LNCAP (cell line): ENCODE measurements around the gene PKLR.
A peak's percentile ranks its signal among the peaks of the same experiment; 100 is the strongest.

Experiments
- CTCF ChIP-seq: fragments of 450-650 bp; IDR thresholded peaks from 2 replicates; pipeline ENCODE4 v1.5.1; 2017; ENCODE audit warnings: mild to moderate bottlenecking

The PKLR gene

GRCh38 chr1:155255243-155256007 is 45.8 kb downstream of the PKLR start, which contains the start of gene ENTREP3:
TSS of gene ENTREP3 (minus strand) at chr1:155255483. CDS start at chr1:155254877, 606 bp downstream.
- no peak for TF ChIP-seq CTCF

GRCh38 chr1:155254714-155255242 is 46.5 kb downstream of the PKLR start:
- no peak for TF ChIP-seq CTCF

GRCh38 chr1:155254228-155254713 is 47.0 kb downstream of the PKLR start:
- TF ChIP-seq CTCF, result no peak

GRCh38 chr1:155253797-155254196 is 47.4 kb downstream of the PKLR start:
- no peak for TF ChIP-seq CTCF

- TF ChIP-seq CTCF, result no peak
Measured at GRCh38 chr1:155253208-155253607, 48.0 kb downstream of the PKLR start.

- TF ChIP-seq CTCF, result no peak
Measured at GRCh38 chr1:155251566-155251965, 49.7 kb downstream of the PKLR start.

- peak; percentile 100 for TF ChIP-seq CTCF
Measured at GRCh38 chr1:155250633-155251449, 50.4 kb downstream of the PKLR start.
